Activated naive CD8-positive, alpha-beta T cell treated with anti-CD3 and anti-CD28 coated beads, Interleukin-2, amount 10 ng/mL, durations not matched to agents 7 days and 5 days (primary cell): ENCODE results near the gene ADAMTS12. TPM values are rescaled to one million over a fixed set of nuclear protein-coding genes. Genes with fewer than 3 reads are reported as not detected.

Source experiments
- ATAC-seq: fragments of 150-1000 bp; cut with Tn5 transposase; one replicate; pipeline ENCODE4 v1.10.0; 2021; ENCODE audit warnings: low read depth, moderate library complexity
- POLR2A ChIA-PET: fragments of 350-600 bp; sonication (Branson Sonifier 250); formaldehyde crosslinking; loops from one replicate; lab custom pipeline; 2021; ENCODE audit warnings: antibody characterized with exemption; lab: Charles Lee
- DNase-seq: peaks from one replicate; pipeline ENCODE4 v3.0.0; 2021
- H3K27ac Mint-ChIP-seq: one replicate; pipeline ENCODE4 v1.8.0; 2022; ENCODE audit warnings: mild to moderate bottlenecking, mixed read lengths
- H3K27me3 Mint-ChIP-seq: one replicate; pipeline ENCODE4 v1.8.0; 2022; ENCODE audit warnings: mild to moderate bottlenecking, moderate library complexity, mixed read lengths
- H3K36me3 Mint-ChIP-seq: one replicate; pipeline ENCODE4 v1.8.0; 2021; ENCODE audit warnings: mild to moderate bottlenecking, mixed read lengths
- H3K4me1 Mint-ChIP-seq: one replicate; pipeline ENCODE4 v1.8.0; 2021; ENCODE audit warnings: mixed read lengths
- H3K4me3 Mint-ChIP-seq: one replicate; pipeline ENCODE4 v1.8.0; 2022; ENCODE audit warnings: mild to moderate bottlenecking, moderate library complexity, mixed read lengths
- H3K9me3 Mint-ChIP-seq: one replicate; pipeline ENCODE4 v1.8.0; 2021; ENCODE audit warnings: mixed read lengths
- total RNA-seq, 2 experiments: library from RNA; stranded (reverse); gene quantifications; one replicate each; pipeline ENCODE4 v1.2.3, GENCODE V29; 2021

The ADAMTS12 gene
- total RNA-seq, 2 experiments from 2014 or later: not detected

- no peak for DNase-seq
- Mint-ChIP-seq H3K36me3 (no peaks in the 10 kb centered on the region), H3K27ac (no peak overlapping the region), H3K27me3 (peaks cover 4% of the 10 kb centered on the region), H3K9me3 (no peaks in the 10 kb centered on the region), H3K4me1 (no peaks in the 10 kb centered on the region), H3K4me3 (no peak overlapping the region)
- POLR2A ChIA-PET: no interaction called here
- ATAC-seq: no peak
Observed at GRCh38 chr5:33604503-33604902, 287.3 kb downstream of the ADAMTS12 start.

DNA sequence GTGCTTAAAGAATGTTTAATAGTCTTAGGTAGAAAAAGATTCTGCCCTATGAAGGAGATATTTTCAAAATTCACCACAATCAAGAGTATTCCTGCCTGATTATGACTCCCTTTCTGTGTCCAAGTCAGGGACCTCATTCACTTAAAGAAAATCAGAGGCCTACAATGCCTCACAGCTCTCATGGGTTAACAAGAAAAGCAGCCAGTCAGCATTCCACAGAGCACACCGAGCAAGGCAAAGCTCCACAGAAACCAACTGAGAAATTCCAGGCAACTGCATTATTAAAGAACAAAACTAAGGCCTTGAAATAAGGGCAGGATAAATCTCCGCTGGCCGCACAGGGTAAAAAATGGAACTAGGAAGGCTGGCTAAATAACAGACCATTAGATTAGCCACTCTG is 289.9 kb downstream of the ADAMTS12 start:
- POLR2A ChIA-PET: no interaction called here
- ATAC-seq: no peak

GRCh38 chr5:33595303-33595702 is 296.5 kb downstream of the ADAMTS12 start:
- H3K4me1 Mint-ChIP-seq: peaks cover 1% of the 10 kb centered on the region
- no peak for ATAC-seq
- DNase-seq: no peak
- POLR2A ChIA-PET: no interaction called here
- H3K9me3 Mint-ChIP-seq: no peaks in the 10 kb centered on the region
- peaks cover 2% of the 10 kb centered on the region for H3K27me3 Mint-ChIP-seq
- no peaks in the 10 kb centered on the region for H3K36me3 Mint-ChIP-seq
- no peak overlapping the region for H3K4me3 Mint-ChIP-seq
- no peak overlapping the region for H3K27ac Mint-ChIP-seq

More for the DNA sequence above, 289.9 kb downstream of the ADAMTS12 start:
- DNase-seq: no peak
- Mint-ChIP-seq H3K4me3 (no peak overlapping the region), H3K27me3 (peaks cover 1% of the 10 kb centered on the region), H3K9me3 (no peaks in the 10 kb centered on the region), H3K4me1 (no peaks in the 10 kb centered on the region), H3K36me3 (no peaks in the 10 kb centered on the region), H3K27ac (no peak overlapping the region)

GRCh38 chr5:33594006-33594405 is 297.8 kb downstream of the ADAMTS12 start:
- POLR2A ChIA-PET: no interaction called here
- no peaks in the 10 kb centered on the region for H3K36me3 Mint-ChIP-seq
- H3K9me3 Mint-ChIP-seq: no peaks in the 10 kb centered on the region

DNA sequence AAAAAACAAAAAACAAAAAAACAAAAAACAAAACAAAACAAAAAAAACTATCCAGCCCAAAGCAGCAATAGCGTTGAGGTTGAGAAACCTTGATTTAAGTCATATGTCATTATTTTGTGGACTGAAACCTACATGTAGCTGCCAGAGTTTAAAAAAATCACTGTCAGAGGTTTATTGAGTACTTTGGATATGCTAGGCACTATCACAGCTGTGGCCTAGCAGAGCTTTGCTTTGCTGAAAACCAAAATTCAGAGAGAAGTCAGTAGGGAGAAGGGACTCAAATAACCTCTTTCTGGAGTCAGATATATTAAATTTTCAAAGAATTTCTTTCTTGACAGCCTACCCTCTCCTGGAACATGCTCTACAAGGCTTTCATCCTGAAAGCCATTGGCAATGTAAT is 299.5 kb downstream of the ADAMTS12 start:
- no peak for DNase-seq
- peaks cover 2% of the 10 kb centered on the region for H3K27me3 Mint-ChIP-seq
- H3K4me3 Mint-ChIP-seq: no peak overlapping the region
- no peaks in the 10 kb centered on the region for H3K9me3 Mint-ChIP-seq
- no peak overlapping the region for H3K27ac Mint-ChIP-seq
- no peak for ATAC-seq
- POLR2A ChIA-PET: no interaction called here
- no peaks in the 10 kb centered on the region for H3K36me3 Mint-ChIP-seq
- H3K4me1 Mint-ChIP-seq: peaks cover 1% of the 10 kb centered on the region

More at GRCh38 chr5:33594006-33594405, 297.8 kb downstream of the ADAMTS12 start:
- ATAC-seq: no peak
- Mint-ChIP-seq H3K27me3 (peaks cover 2% of the 10 kb centered on the region), H3K4me3 (no peak overlapping the region), H3K27ac (no peak overlapping the region), H3K4me1 (peaks cover 1% of the 10 kb centered on the region)
- DNase-seq: no peak

GRCh38 chr5:33588654-33589372 is 303.0 kb downstream of the ADAMTS12 start:
- H3K27me3 Mint-ChIP-seq: peaks cover 2% of the 10 kb centered on the region
- ATAC-seq (peak; percentile 58), DNase-seq (peak; percentile 47)
- H3K4me3 Mint-ChIP-seq: no peak overlapping the region
- POLR2A ChIA-PET: no interaction called here
- H3K36me3 Mint-ChIP-seq: no peaks in the 10 kb centered on the region
- no peaks in the 10 kb centered on the region for H3K9me3 Mint-ChIP-seq
- H3K27ac Mint-ChIP-seq: no peak overlapping the region
- H3K4me1 Mint-ChIP-seq: no peaks in the 10 kb centered on the region

DNA sequence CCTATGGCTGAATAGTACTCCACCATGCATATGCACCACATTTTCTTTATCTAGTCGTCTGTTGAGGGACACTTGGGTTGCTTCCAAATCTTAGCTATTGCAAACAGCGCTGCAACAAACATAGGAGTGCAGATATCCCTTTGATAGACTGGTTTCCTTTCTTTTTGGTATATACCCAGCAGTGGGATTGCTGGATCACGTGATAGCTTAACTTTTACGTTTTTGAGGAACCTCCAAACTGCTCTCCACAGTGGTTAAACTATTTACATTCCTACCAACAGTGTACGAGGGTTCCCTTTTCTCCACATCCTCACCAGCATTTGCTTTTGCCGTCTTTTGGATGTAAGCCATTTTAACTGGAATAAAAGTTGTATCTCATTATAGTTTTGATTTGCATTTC is 308.5 kb downstream of the ADAMTS12 start:
- POLR2A ChIA-PET: no interaction called here
- H3K4me3 Mint-ChIP-seq: no peak overlapping the region
- no peaks in the 10 kb centered on the region for H3K27me3 Mint-ChIP-seq
- DNase-seq: no peak
- H3K9me3 Mint-ChIP-seq: peaks cover 6% of the 10 kb centered on the region
- H3K27ac Mint-ChIP-seq: no peak overlapping the region
- no peaks in the 10 kb centered on the region for H3K36me3 Mint-ChIP-seq
- H3K4me1 Mint-ChIP-seq: no peaks in the 10 kb centered on the region
- no peak for ATAC-seq

DNA sequence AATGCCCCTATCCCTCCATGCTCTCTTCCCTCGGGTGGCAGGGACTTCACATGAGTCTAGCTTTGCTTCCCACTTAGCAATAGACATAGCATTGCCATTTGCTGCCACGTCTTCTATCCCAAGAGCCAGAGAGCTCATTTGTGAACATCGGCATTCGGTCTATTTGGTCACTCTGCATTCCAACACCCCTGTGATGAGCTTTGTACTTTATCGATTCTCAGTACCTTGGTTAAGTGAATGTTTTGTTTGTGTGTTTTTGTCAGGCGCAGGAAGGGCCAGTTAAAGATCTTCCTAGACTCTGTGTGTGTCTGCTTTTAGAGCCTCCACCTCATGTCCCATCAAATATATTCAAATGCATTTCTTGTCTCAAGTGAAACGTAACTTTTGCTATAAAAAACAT is 309.4 kb downstream of the ADAMTS12 start:
- H3K9me3 Mint-ChIP-seq: peaks cover 6% of the 10 kb centered on the region
- POLR2A ChIA-PET: no interaction called here
- no peaks in the 10 kb centered on the region for H3K27me3 Mint-ChIP-seq
- H3K36me3 Mint-ChIP-seq: no peaks in the 10 kb centered on the region
- DNase-seq (no peak), ATAC-seq (no peak)
- no peaks in the 10 kb centered on the region for H3K4me1 Mint-ChIP-seq
- H3K27ac Mint-ChIP-seq: no peak overlapping the region
- H3K4me3 Mint-ChIP-seq: no peak overlapping the region

DNA sequence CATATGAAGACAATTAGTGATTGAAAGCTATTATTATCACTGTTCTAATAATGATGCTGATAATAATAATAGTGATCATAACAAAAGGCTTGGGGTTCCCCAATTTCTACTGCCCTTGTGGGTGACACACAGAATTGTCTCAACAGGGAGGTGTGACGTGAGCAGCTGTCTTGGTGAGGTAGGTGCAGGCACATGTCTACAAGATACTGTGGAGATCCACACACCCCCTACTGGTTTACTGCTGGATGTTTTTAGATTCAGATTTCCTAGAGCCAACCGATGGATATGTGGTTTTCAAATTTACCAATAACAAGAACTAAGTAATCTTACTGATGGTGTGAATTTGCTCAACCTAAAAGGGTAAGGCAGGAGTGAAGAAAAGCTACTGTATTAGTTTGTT is 312.0 kb downstream of the ADAMTS12 start:
- no peak for ATAC-seq

DNA sequence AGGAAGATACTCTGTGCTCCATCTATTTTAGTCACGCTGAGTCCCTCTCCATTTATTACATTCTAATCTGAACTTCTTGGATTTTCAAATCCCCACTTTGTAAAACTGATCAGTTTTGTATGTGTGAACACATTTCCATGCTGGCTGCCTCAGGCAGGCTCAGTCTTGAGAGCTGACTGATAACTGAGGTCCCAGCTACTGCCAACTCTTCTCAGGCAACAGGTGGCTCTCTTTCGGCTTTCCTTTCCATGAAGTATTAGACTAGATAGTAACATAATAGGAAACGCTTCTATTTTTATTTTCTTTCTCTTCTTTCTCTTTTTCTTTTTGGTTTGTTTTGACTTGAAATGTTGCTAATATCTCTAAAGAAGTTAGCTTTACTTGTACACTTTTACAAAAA is 312.6 kb downstream of the ADAMTS12 start:
- no peaks in the 10 kb centered on the region for H3K4me1 Mint-ChIP-seq
- no peaks in the 10 kb centered on the region for H3K36me3 Mint-ChIP-seq
- no peak overlapping the region for H3K27ac Mint-ChIP-seq
- no peaks in the 10 kb centered on the region for H3K27me3 Mint-ChIP-seq
- POLR2A ChIA-PET: no interaction called here
- no peak overlapping the region for H3K4me3 Mint-ChIP-seq
- no peak for DNase-seq
- peaks cover 6% of the 10 kb centered on the region for H3K9me3 Mint-ChIP-seq
- no peak for ATAC-seq

More for the DNA sequence above, 312.0 kb downstream of the ADAMTS12 start:
- no peaks in the 10 kb centered on the region for H3K4me1 Mint-ChIP-seq
- H3K36me3 Mint-ChIP-seq: no peaks in the 10 kb centered on the region
- H3K27me3 Mint-ChIP-seq: no peaks in the 10 kb centered on the region
- peaks cover 6% of the 10 kb centered on the region for H3K9me3 Mint-ChIP-seq
- H3K27ac Mint-ChIP-seq: no peak overlapping the region
- DNase-seq: no peak
- H3K4me3 Mint-ChIP-seq: no peak overlapping the region
- POLR2A ChIA-PET: no interaction called here

DNA sequence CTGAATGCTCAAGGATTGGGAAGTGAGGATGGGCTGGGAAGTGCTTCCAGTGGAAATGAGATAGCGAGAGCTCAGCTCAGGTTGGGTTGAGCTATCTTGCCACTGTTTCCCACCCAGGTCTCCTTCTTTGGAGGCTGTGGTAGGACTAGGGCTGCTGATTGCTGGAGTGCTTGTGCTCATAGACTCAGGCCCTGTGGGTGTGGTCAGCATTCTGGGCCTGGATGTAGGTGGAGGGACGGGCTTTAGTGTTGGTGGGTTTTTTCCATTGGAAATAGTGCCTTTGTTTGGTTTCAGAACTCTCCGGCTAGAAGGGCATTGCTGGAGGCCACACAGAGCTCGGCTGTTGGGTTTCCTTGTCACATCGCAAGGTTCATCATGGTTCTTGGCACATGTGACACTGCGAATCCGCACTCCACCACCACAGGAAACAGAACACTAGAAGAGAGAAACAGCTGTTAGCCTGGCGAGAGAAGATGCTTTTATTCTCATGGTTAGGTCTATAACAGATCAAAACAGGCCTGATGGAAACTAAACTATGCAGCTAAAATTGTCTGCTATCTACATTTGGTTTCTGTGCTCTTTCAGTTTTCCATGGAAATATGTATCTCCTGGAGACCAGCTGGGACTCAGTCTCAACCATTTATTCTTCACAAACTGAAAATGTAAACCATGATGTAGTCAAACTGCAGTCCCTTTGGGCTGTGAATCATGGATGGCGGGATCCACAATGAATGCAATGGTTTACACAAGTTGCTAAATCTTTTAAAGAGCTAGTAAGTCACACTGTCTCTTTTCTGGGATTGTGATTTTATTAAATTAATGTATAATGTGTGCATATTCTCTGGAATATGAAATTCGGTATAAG is 314.8 kb downstream of the ADAMTS12 start:
- H3K27ac Mint-ChIP-seq: no peak overlapping the region
- H3K4me1 Mint-ChIP-seq: no peaks in the 10 kb centered on the region
- no peak for DNase-seq
- no peak for ATAC-seq
- peaks cover 6% of the 10 kb centered on the region for H3K9me3 Mint-ChIP-seq
- POLR2A ChIA-PET: no interaction called here
- no peaks in the 10 kb centered on the region for H3K27me3 Mint-ChIP-seq
- H3K36me3 Mint-ChIP-seq: no peaks in the 10 kb centered on the region
- no peak overlapping the region for H3K4me3 Mint-ChIP-seq

DNA sequence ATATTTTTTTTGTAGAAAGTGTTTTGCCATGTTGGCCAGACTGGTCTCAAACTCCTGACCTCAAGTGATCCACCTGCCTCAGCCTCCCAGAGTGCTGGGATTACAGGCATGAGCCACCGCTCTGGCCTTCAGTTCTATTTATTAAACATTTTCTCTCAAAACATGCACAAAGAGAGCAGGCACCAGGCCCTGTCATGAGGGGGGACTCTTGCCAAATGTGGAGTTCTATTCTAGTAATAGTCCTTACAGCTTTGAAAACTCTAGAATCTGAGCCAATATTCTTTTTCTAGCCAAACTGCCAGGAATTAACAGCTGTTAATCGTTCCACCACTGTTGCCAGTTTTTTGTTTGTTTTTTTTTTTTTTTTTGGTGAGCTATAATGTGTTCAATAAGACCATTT is 326.5 kb downstream of the ADAMTS12 start:
- Mint-ChIP-seq H3K4me1 (no peaks in the 10 kb centered on the region), H3K27me3 (no peaks in the 10 kb centered on the region), H3K4me3 (no peak overlapping the region), H3K27ac (no peak overlapping the region), H3K36me3 (no peaks in the 10 kb centered on the region), H3K9me3 (no peaks in the 10 kb centered on the region)
- DNase-seq: no peak
- ATAC-seq: no peak
- POLR2A ChIA-PET: no interaction called here

- POLR2A ChIA-PET: no interaction called here
- no peak overlapping the region for H3K27ac Mint-ChIP-seq
- ATAC-seq: no peak
- no peak for DNase-seq
- no peaks in the 10 kb centered on the region for H3K4me1 Mint-ChIP-seq
- no peaks in the 10 kb centered on the region for H3K27me3 Mint-ChIP-seq
- H3K4me3 Mint-ChIP-seq: no peak overlapping the region
- no peaks in the 10 kb centered on the region for H3K36me3 Mint-ChIP-seq
- no peaks in the 10 kb centered on the region for H3K9me3 Mint-ChIP-seq
Observed at GRCh38 chr5:33563983-33564908, 327.5 kb downstream of the ADAMTS12 start.
